PC-3 (cell line): ENCODE data around the gene EIF5B. TPM values are rescaled to one million over a fixed set of nuclear protein-coding genes. Genes with fewer than 3 reads are reported as not detected.

Experiments used
- ATAC-seq: fragments of 200-7000 bp; cut with Tn5 transposase; 2 replicates; pipeline ENCODE4 v1.9.1; 2020; ENCODE audit warnings: mild to moderate bottlenecking, moderate library complexity
- BruUV-seq: library from RNA; stranded (reverse); fragments of 400-500 nt; replicated peaks from 2 replicates; lab custom pipeline; 2021; lab: Mats Ljungman, UMichigan
- CTCF ChIA-PET: fragments of 300-600 bp; sonication (Branson Sonifier 250); formaldehyde crosslinking; loops from one replicate; lab custom pipeline; 2022; ENCODE audit warnings: antibody characterized with exemption; lab: Charles Lee
- POLR2A ChIA-PET: fragments of 300-600 bp; sonication (Branson Sonifier 250); formaldehyde crosslinking; loops from one replicate; lab custom pipeline; 2022; ENCODE audit warnings: antibody characterized with exemption; ENCODE audit not compliant: unreplicated experiment; lab: Charles Lee
- DNase-seq: peaks from one replicate; pipeline ENCODE4 v3.0.0-alpha.2; 2015
- H2AFZ ChIP-seq: fragments of 300-600 bp; sonication (generic); 2 replicates; pipeline ENCODE4 v1.6.0; 2016; ENCODE audit warnings: antibody characterized with exemption, low read length
- H3F3A ChIP-seq: fragments of 300-600 bp; sonication (generic); one replicate; pipeline ENCODE4 v1.6.0; 2017; ENCODE audit warnings: antibody characterized with exemption, low read length, control low read depth, mild to moderate bottlenecking; ENCODE audit not compliant: unreplicated experiment
- H3K27ac ChIP-seq: fragments of 300-600 bp; sonication (generic); 2 replicates; pipeline ENCODE4 v1.5.1; 2016; ENCODE audit warnings: mild to moderate bottlenecking, low read length
- H3K27me3 ChIP-seq: fragments of 300-600 bp; sonication (generic); 2 replicates; pipeline ENCODE4 v1.6.1; 2016; ENCODE audit warnings: low read length, mixed read lengths
- H3K36me3 ChIP-seq: fragments of 300-600 bp; sonication (generic); 2 replicates; pipeline ENCODE4 v1.6.1; 2016; ENCODE audit warnings: low read depth, mixed run types, low read length, mixed read lengths
- H3K4me1 ChIP-seq: fragments of 300-600 bp; sonication (generic); 2 replicates; pipeline ENCODE4 v1.5.1; 2016; ENCODE audit warnings: low read length; ENCODE audit not compliant: insufficient read depth
- H3K4me2 ChIP-seq: fragments of 300-600 bp; sonication (generic); 2 replicates; pipeline ENCODE4 v1.6.0; 2016; ENCODE audit warnings: low read length
- H3K4me3 ChIP-seq: fragments of 300-600 bp; sonication (generic); 2 replicates; pipeline ENCODE4 v1.5.1; 2016; ENCODE audit warnings: mild to moderate bottlenecking, low read length, mixed read lengths
- H3K79me2 ChIP-seq: fragments of 300-600 bp; sonication (generic); 2 replicates; pipeline ENCODE4 v1.6.1; 2017; ENCODE audit warnings: low read length, mixed read lengths
- H3K9ac ChIP-seq: fragments of 300-600 bp; sonication (generic); 2 replicates; pipeline ENCODE4 v1.6.0; 2016; ENCODE audit warnings: mild to moderate bottlenecking, low read length
- H3K9me2 ChIP-seq: fragments of 300-600 bp; sonication (generic); replicated peaks from 2 replicates; pipeline ENCODE4 v1.6.1; 2016; ENCODE audit warnings: mixed run types, low read length, mixed read lengths
- H3K9me3 ChIP-seq: fragments of 300-600 bp; sonication (generic); 2 replicates; pipeline ENCODE4 v1.6.1; 2016; ENCODE audit warnings: low read length, mixed read lengths
- H4K20me1 ChIP-seq: fragments of 300-600 bp; sonication (generic); 2 replicates; pipeline ENCODE4 v1.6.1; 2016; ENCODE audit warnings: low read length, mixed read lengths
- EZH2 ChIP-seq: fragments of 300-600 bp; sonication (generic); IDR thresholded peaks from one replicate; pipeline ENCODE4 v1.6.1; 2017; ENCODE audit warnings: antibody characterized with exemption, mild to moderate bottlenecking, low read length; ENCODE audit not compliant: unreplicated experiment
- EZH2phosphoT487 ChIP-seq: fragments of 300-600 bp; sonication (generic); IDR thresholded peaks from 2 replicates; pipeline ENCODE4 v1.6.1; 2018; ENCODE audit warnings: mild to moderate bottlenecking, antibody characterized with exemption, low read length, borderline replicate concordance
- intact Hi-C: fragments of 100-400 bp; cut with micrococcal nuclease; formaldehyde crosslinking; loops from 2 replicates; pipeline ENCODE4 v1.9.0; 2023
- total RNA-seq: library from RNA; depleted of rRNA; stranded (reverse); fragments of >200 nt; gene quantifications from 2 replicates; pipeline ENCODE4 v1.2.3, GENCODE V29; 2014
- TF ChIP-seq, protein P1 (sequence below): fragments of 300-600 bp; sonication (generic); conservative IDR thresholded peaks from 2 replicates; pipeline ENCODE4 v1.5.1; 2017; ENCODE audit warnings: antibody characterized with exemption, low read depth, mild to moderate bottlenecking, low read length

The EIF5B gene
- total RNA-seq, 1 experiment from 2014 or later: 35.9 TPM

DNA sequence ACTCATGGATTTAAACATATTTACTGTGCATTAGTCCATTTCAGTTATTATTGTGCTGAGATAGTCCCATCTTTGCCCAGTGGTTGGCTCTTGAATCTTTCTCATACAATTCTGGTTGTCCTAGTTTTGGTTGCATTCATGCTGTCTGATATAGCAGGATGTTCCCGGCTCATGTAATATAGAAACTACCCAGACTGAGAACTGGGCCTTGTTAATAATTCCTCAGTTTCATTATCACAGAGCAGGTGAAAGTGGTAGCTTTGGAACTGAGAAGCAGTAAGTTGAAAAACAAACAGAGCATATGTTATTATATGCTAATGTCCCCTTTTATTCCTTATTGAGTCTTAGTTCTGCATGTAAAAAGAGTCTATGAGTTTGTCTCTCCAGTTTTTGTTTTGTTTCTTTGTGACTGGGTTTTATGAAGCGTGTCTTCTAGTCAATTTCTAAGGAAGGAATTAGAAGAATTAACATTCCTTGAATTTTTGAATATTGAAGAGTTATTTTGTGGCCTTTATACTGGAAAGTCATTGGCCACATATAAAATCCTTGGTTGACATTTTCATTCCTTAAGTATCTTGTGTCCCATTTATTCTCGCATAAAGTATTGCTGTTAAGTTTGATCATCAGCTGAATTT, 43.3 kb downstream of the EIF5B start:
- H2AFZ ChIP-seq: no peak overlapping the region
- no peaks in the 10 kb centered on the region for H3K27me3 ChIP-seq
- intact Hi-C loops: no loop called here
- no peak overlapping the region for H3K4me2 ChIP-seq
- no peak overlapping the region for H3K4me3 ChIP-seq
- no peak overlapping the region for H3K27ac ChIP-seq
- H3K9me3 ChIP-seq: no peaks in the 10 kb centered on the region
- no peaks in the 10 kb centered on the region for H3K9me2 ChIP-seq
- no peaks in the 10 kb centered on the region for H3F3A ChIP-seq
- H4K20me1 ChIP-seq: no peaks in the 10 kb centered on the region
- ATAC-seq (no peak), DNase-seq (no peak)
- H3K36me3 ChIP-seq: peaks cover 70% of the 10 kb centered on the region
- CTCF ChIA-PET: no interaction called here
- POLR2A ChIA-PET: no interaction called here
- TF ChIP-seq, protein P1, sequence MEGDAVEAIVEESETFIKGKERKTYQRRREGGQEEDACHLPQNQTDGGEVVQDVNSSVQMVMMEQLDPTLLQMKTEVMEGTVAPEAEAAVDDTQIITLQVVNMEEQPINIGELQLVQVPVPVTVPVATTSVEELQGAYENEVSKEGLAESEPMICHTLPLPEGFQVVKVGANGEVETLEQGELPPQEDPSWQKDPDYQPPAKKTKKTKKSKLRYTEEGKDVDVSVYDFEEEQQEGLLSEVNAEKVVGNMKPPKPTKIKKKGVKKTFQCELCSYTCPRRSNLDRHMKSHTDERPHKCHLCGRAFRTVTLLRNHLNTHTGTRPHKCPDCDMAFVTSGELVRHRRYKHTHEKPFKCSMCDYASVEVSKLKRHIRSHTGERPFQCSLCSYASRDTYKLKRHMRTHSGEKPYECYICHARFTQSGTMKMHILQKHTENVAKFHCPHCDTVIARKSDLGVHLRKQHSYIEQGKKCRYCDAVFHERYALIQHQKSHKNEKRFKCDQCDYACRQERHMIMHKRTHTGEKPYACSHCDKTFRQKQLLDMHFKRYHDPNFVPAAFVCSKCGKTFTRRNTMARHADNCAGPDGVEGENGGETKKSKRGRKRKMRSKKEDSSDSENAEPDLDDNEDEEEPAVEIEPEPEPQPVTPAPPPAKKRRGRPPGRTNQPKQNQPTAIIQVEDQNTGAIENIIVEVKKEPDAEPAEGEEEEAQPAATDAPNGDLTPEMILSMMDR: no peak
- TF ChIP-seq EZH2: no peak
- TF ChIP-seq EZH2phosphoT487: no peak
- H3K9ac ChIP-seq: no peak overlapping the region
- no TSS peak for BruUV-seq
- no peaks in the 10 kb centered on the region for H3K79me2 ChIP-seq
- H3K4me1 ChIP-seq: peaks cover under 1% of the 10 kb centered on the region; the same call in 1 of the 2 replicates

DNA sequence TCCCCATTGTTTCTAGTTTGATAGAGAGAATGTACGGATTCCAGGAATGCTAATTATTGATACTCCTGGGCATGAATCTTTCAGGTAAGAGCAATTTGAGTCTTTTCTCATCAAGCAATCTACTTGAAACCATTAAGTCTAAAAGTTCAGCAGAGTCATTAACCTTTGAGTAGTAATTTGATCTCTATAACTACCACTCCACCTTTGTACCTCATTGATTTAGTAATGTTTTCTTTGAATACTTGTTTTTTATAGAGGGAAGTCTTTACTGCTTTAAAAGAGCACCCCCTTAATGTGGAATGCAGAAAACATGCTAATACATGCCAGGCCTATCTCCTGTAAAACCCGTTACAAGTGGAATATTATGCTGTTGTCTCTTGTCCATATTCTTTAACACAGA, 45.0 kb downstream of the EIF5B start:
- TF ChIP-seq EZH2 (no peak), EZH2phosphoT487 (no peak)
- TF ChIP-seq, protein P1: no peak
- Histone ChIP-seq H3K36me3 (peaks cover 66% of the 10 kb centered on the region), H3K79me2 (0 out of 2 replicates have a peak, but pooled peaks cover 3% of the 10 kb centered on the region), H3K4me3 (no peak overlapping the region), H3K4me1 (peaks cover 9% of the 10 kb centered on the region; the same call in 1 of the 2 replicates), H3K27me3 (no peaks in the 10 kb centered on the region), H3K9ac (no peak overlapping the region), H4K20me1 (no peaks in the 10 kb centered on the region), H3K9me2 (no peaks in the 10 kb centered on the region), H3K4me2 (no peak overlapping the region), H3K9me3 (no peaks in the 10 kb centered on the region), H2AFZ (no peak overlapping the region), H3K27ac (no peak overlapping the region), H3F3A (no peaks in the 10 kb centered on the region)
- no TSS peak for BruUV-seq
- intact Hi-C loops: no loop called here
- POLR2A ChIA-PET: no interaction called here
- no peak for ATAC-seq
- CTCF ChIA-PET: no interaction called here
- no peak for DNase-seq

DNA sequence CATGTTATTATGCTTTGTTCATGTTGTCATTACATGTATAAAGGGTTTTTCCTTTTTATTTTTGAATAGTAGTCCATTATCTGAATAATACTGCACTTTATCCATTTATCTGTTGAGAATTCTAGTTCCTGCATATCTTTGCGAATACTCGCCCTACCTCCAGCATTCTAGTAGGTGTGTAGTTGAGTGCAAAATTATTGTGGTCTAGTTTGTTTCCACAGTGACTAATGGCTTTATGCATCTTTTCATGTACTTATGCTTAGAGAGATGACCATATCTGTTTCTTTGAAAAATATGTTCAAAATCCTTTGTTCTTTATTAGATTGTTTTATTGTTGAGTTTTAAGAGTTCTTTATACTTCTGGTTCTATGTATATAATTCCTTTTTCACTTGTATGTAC, 48.8 kb downstream of the EIF5B start:
- no peaks in the 10 kb centered on the region for H3K9me2 ChIP-seq
- no peak overlapping the region for H2AFZ ChIP-seq
- H3K27ac ChIP-seq: no peak overlapping the region
- TF ChIP-seq, protein P1: no peak
- no peak for TF ChIP-seq EZH2
- no peak for TF ChIP-seq EZH2phosphoT487
- BruUV-seq: no TSS peak
- ChIA-PET POLR2A (no interaction called here), CTCF (no interaction called here)
- no peak overlapping the region for H3K9ac ChIP-seq
- no peaks in the 10 kb centered on the region for H3F3A ChIP-seq
- peaks cover 9% of the 10 kb centered on the region; the same call in 1 of the 2 replicates for H3K4me1 ChIP-seq
- no peak overlapping the region for H3K4me3 ChIP-seq
- peak; percentile 55 for DNase-seq
- 0 out of 2 replicates have a peak, but pooled peaks cover 4% of the 10 kb centered on the region for H3K79me2 ChIP-seq
- H3K27me3 ChIP-seq: no peaks in the 10 kb centered on the region
- intact Hi-C loops: no loop called here
- peaks cover 46% of the 10 kb centered on the region for H3K36me3 ChIP-seq
- no peaks in the 10 kb centered on the region for H3K9me3 ChIP-seq
- peak; percentile 98 for ATAC-seq
- no peak overlapping the region for H3K4me2 ChIP-seq
- no peaks in the 10 kb centered on the region for H4K20me1 ChIP-seq
